ENCODE results near the gene DIP2C. TPM values are rescaled to one million over a fixed set of nuclear protein-coding genes. Genes with fewer than 3 reads are reported as not detected.

The DIP2C gene
- total RNA-seq, 4 donors from 2014 or later = 13.4 to 32.0 (median 18.4) TPM

- intact Hi-C loops (cut with DNase I; ENCODE audit: low total_unique reads) (no loop called here), in situ Hi-C loops (cut with MboI; ENCODE audit: low pct_ligation_motif_present in 1 of 4, low pct_unique_long_range_greater_than_20kb in 1 of 4, low sequenced_read_pairs in 3 of 4) (no loop called here)
- peaks cover 0 to 9% (median 7%) of the 10 kb centered on the region in 4 donors for H3K4me1 ChIP-seq
- peak; percentile 28 for DNase-seq
- WGBS, 2 donors (ENCODE audit: low coverage in 1 of 2) = 67 to 92% methylated on average over 7 to 21 of the region's 21 CpGs
- H3K9me3 ChIP-seq = no peaks in the 10 kb centered on the region
- H3K4me3 ChIP-seq = no peak overlapping the region
- no peaks in the 10 kb centered on the region for H3K36me3 ChIP-seq
- peak overlapping the region; percentile 46 to 74 (median 62) for H3K27ac ChIP-seq
- TF ChIP-seq POLR2A (IDR thresholded peaks at IDR 0.05) (no peak), EP300 (IDR thresholded peaks at IDR 0.05; ENCODE audit: low read depth) (peak; percentile 95), POLR2AphosphoS5 (IDR thresholded peaks at IDR 0.05) (peak in 1 of 3 donors; percentile 62), CTCF (IDR thresholded peaks at IDR 0.05) (no peak)
- no peaks in the 10 kb centered on the region for H3K27me3 ChIP-seq
Measured at GRCh38 chr10:458421-458851, 231.0 kb downstream of the DIP2C start.

GRCh38 chr10:456486-456885 is 233.0 kb downstream of the DIP2C start:
- Histone ChIP-seq H3K27me3 (no peaks in the 10 kb centered on the region), H3K9me3 (no peaks in the 10 kb centered on the region), H3K27ac (peak overlapping the region; percentile 46 to 68 (median 52)), H3K4me3 (no peak overlapping the region), H3K36me3 (no peaks in the 10 kb centered on the region), H3K4me1 (peaks cover 0 to 12% (median 7%) of the 10 kb centered on the region in 4 donors)
- intact Hi-C loops (cut with DNase I; ENCODE audit: low total_unique reads) = no loop called here
- TF ChIP-seq POLR2AphosphoS5 (IDR thresholded peaks at IDR 0.05) (no peak), POLR2A (IDR thresholded peaks at IDR 0.05) (no peak), CTCF (IDR thresholded peaks at IDR 0.05) (no peak), EP300 (IDR thresholded peaks at IDR 0.05; ENCODE audit: low read depth) (no peak)
- DNase-seq = no peak
- in situ Hi-C loops (cut with MboI; ENCODE audit: low pct_ligation_motif_present in 1 of 4, low pct_unique_long_range_greater_than_20kb in 1 of 4, low sequenced_read_pairs in 3 of 4) = no loop called here
- 82 to 86% methylated on average over 8 of the region's 8 CpGs for WGBS, 2 donors (ENCODE audit: low coverage in 1 of 2)

GRCh38 chr10:454860-455259 is 234.6 kb downstream of the DIP2C start:
- intact Hi-C loops (cut with DNase I; ENCODE audit: low total_unique reads) = no loop called here
- TF ChIP-seq EP300 (IDR thresholded peaks at IDR 0.05; ENCODE audit: low read depth) (peak; percentile 95), POLR2AphosphoS5 (IDR thresholded peaks at IDR 0.05) (peak; percentile 40 to 71 (median 41)), POLR2A (IDR thresholded peaks at IDR 0.05) (no peak), CTCF (IDR thresholded peaks at IDR 0.05) (no peak)
- Histone ChIP-seq H3K36me3 (no peaks in the 10 kb centered on the region), H3K27me3 (no peaks in the 10 kb centered on the region), H3K4me3 (no peak overlapping the region), H3K4me1 (peaks cover 0 to 19% (median 10%) of the 10 kb centered on the region in 4 donors), H3K27ac (peak overlapping the region in 3 of 4 donors; percentile 36 to 64 (median 61)), H3K9me3 (no peaks in the 10 kb centered on the region)
- in situ Hi-C loops (cut with MboI; ENCODE audit: low pct_ligation_motif_present in 1 of 4, low pct_unique_long_range_greater_than_20kb in 1 of 4, low sequenced_read_pairs in 3 of 4) = no loop called here
- 88% methylated on average over 5 of the region's 5 CpGs; no CpG with 5 or more reads in 1 of the 2 donors for WGBS, 2 donors (ENCODE audit: low coverage in 1 of 2)
- no peak for DNase-seq

GRCh38 chr10:453647-454046 is 235.8 kb downstream of the DIP2C start:
- H3K27ac ChIP-seq = peak overlapping the region; percentile 36 to 54 (median 46)
- no peak for DNase-seq
- peaks cover 0 to 19% (median 10%) of the 10 kb centered on the region in 4 donors for H3K4me1 ChIP-seq
- H3K27me3 ChIP-seq = no peaks in the 10 kb centered on the region
- 55 to 76% methylated on average over 1 to 3 of the region's 3 CpGs for WGBS, 2 donors (ENCODE audit: low coverage in 1 of 2)
- H3K36me3 ChIP-seq = no peaks in the 10 kb centered on the region
- H3K9me3 ChIP-seq = no peaks in the 10 kb centered on the region
- no peak overlapping the region for H3K4me3 ChIP-seq
- in situ Hi-C loops (cut with MboI; ENCODE audit: low pct_ligation_motif_present in 1 of 4, low pct_unique_long_range_greater_than_20kb in 1 of 4, low sequenced_read_pairs in 3 of 4) (no loop called here), intact Hi-C loops (cut with DNase I; ENCODE audit: low total_unique reads) (no loop called here)
- TF ChIP-seq EP300 (IDR thresholded peaks at IDR 0.05; ENCODE audit: low read depth) (no peak), CTCF (IDR thresholded peaks at IDR 0.05) (no peak), POLR2AphosphoS5 (IDR thresholded peaks at IDR 0.05) (no peak), POLR2A (IDR thresholded peaks at IDR 0.05) (no peak)

All from transverse colon (tissue), 4 donors.